ENCODE data around the gene PCARE.

The PCARE gene

DNA sequence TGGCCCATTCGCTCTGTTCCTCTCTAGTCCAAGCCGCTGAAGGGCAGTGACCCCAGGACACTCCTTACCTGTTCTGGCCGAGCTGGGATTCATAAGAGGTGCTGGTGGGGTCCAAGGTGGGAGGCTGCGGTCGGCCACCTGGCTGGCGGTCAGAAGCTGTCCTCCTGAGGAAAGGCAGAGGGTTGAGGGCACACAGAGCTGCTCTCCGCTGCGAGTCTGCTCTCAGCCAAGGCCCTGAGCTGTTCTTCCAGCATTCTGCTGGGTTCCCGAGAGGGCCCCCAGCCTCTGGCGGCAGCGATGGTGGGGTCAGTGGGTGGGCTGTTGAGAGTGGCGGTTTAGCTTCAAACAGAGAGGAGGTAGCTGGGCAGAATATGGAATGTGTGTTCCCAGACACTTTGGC lies 3.8 kb downstream of the PCARE start:
- peaks cover 0 to 9% of the 10 kb centered on the region in 2 donors for H3K4me1 ChIP-seq (ENCODE audit: control insufficient read depth in 1 of 2, insufficient read depth in 2 of 2, low read length in 2 of 2)
- H3K4me3 ChIP-seq (ENCODE audit: low read depth in 1 of 2, low read length in 2 of 2), result no peak overlapping the region
- no peaks in the 10 kb centered on the region for H3K27me3 ChIP-seq (ENCODE audit: low read depth, low read length)
- no peaks in the 10 kb centered on the region for H3K36me3 ChIP-seq (ENCODE audit: control insufficient read depth in 1 of 2, insufficient read depth in 2 of 2, low read length in 2 of 2)
- H3K9me3 ChIP-seq (ENCODE audit: control insufficient read depth in 1 of 2, low read length in 2 of 2), result no peaks in the 10 kb centered on the region
- no peak overlapping the region for H3K27ac ChIP-seq (ENCODE audit: low read length)

GRCh38 chr2:29068513-29068912 lies 5.8 kb downstream of the PCARE start:
- no peak overlapping the region for H3K27ac ChIP-seq (ENCODE audit: low read length)
- peaks cover 3 to 16% of the 10 kb centered on the region in 2 donors for H3K4me1 ChIP-seq (ENCODE audit: control insufficient read depth in 1 of 2, insufficient read depth in 2 of 2, low read length in 2 of 2)
- no peaks in the 10 kb centered on the region for H3K27me3 ChIP-seq (ENCODE audit: low read depth, low read length)
- no peak overlapping the region for H3K4me3 ChIP-seq (ENCODE audit: low read depth in 1 of 2, low read length in 2 of 2)
- H3K36me3 ChIP-seq (ENCODE audit: control insufficient read depth in 1 of 2, insufficient read depth in 2 of 2, low read length in 2 of 2), result no peaks in the 10 kb centered on the region
- H3K9me3 ChIP-seq (ENCODE audit: control insufficient read depth in 1 of 2, low read length in 2 of 2), result no peaks in the 10 kb centered on the region

DNA sequence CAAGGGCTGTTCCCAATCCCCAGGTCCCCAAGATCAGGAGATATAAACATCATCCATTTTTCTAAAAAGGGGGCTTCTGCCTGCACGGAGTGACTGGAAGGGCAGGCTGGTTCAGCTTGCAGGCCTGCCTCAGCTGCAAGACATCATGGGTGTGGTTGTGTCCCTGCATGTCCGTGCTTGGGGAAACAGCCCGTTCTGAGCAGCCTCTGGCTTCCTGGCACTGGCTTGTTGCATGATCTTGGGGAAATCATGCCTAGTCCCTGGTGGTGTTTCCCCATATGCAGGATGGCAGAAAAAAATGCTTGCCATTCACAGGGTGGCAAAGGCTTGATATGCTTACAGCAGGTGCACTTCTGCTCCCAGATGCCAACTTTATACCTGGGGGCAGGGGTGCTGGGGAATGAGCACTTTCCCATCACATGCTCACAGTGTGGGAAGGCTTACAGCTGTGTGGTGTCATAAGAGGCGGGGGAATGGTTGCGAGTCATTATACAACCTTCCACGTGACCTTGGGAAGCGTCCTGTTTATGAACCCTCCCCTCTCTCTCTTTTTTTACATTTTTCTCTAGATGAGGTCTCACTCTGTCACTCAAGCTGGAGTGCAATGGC lies 7.2 kb downstream of the PCARE start:
- peaks cover 3 to 11% of the 10 kb centered on the region in 2 donors for H3K4me1 ChIP-seq (ENCODE audit: control insufficient read depth in 1 of 2, insufficient read depth in 2 of 2, low read length in 2 of 2)
- H3K4me3 ChIP-seq (ENCODE audit: low read depth in 1 of 2, low read length in 2 of 2), result no peak overlapping the region
- H3K9me3 ChIP-seq (ENCODE audit: control insufficient read depth in 1 of 2, low read length in 2 of 2), result no peaks in the 10 kb centered on the region
- H3K27ac ChIP-seq (ENCODE audit: low read length), result no peak overlapping the region
- no peaks in the 10 kb centered on the region for H3K27me3 ChIP-seq (ENCODE audit: low read depth, low read length)
- no peaks in the 10 kb centered on the region for H3K36me3 ChIP-seq (ENCODE audit: control insufficient read depth in 1 of 2, insufficient read depth in 2 of 2, low read length in 2 of 2)

DNA sequence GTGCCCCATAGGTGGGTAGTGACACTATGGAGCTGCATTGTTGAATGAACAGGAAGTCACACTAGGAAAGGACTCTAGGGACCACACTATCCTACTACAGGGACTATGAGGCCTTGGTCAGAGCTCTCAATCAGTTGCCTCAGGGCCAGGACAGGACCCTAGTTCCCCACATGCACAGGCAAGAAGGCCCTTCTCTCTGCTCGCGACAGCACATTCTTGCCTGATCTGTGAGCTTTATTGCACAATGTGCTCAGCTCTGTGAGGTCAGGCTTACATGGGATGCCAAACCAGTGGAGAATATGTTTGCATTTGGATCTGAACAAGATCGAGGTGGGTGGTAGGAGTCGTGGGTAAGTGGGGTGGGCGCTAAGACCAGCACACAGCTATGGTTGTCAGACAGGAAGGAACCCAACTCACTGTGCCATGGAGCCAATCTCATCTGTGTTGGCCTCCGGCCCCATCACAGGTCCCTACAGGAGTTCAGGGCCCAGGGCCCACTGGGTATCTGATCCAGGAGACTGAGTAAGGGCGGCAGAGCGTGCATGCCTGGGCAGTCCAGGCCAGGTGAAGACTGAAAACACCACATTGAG lies 8.0 kb downstream of the PCARE start:
- no peaks in the 10 kb centered on the region for H3K9me3 ChIP-seq (ENCODE audit: control insufficient read depth in 1 of 2, low read length in 2 of 2)
- no peak overlapping the region for H3K4me3 ChIP-seq (ENCODE audit: low read depth in 1 of 2, low read length in 2 of 2)
- no peaks in the 10 kb centered on the region for H3K36me3 ChIP-seq (ENCODE audit: control insufficient read depth in 1 of 2, insufficient read depth in 2 of 2, low read length in 2 of 2)
- no peaks in the 10 kb centered on the region for H3K27me3 ChIP-seq (ENCODE audit: low read depth, low read length)
- H3K27ac ChIP-seq (ENCODE audit: low read length), result no peak overlapping the region
- peaks cover 3 to 11% of the 10 kb centered on the region in 2 donors for H3K4me1 ChIP-seq (ENCODE audit: control insufficient read depth in 1 of 2, insufficient read depth in 2 of 2, low read length in 2 of 2)

GRCh38 chr2:29065068-29065811 lies 9.1 kb downstream of the PCARE start:
- Histone ChIP-seq H3K27me3 (ENCODE audit: low read depth, low read length) (no peaks in the 10 kb centered on the region), H3K36me3 (ENCODE audit: control insufficient read depth in 1 of 2, insufficient read depth in 2 of 2, low read length in 2 of 2) (no peaks in the 10 kb centered on the region), H3K4me3 (ENCODE audit: low read depth in 1 of 2, low read length in 2 of 2) (no peak overlapping the region), H3K4me1 (ENCODE audit: control insufficient read depth in 1 of 2, insufficient read depth in 2 of 2, low read length in 2 of 2) (peaks cover 3 to 11% of the 10 kb centered on the region in 2 donors), H3K9me3 (ENCODE audit: control insufficient read depth in 1 of 2, low read length in 2 of 2) (no peaks in the 10 kb centered on the region), H3K27ac (ENCODE audit: low read length) (no peak overlapping the region)

- H3K4me3 ChIP-seq (ENCODE audit: low read depth in 1 of 2, low read length in 2 of 2), result no peak overlapping the region
- H3K4me1 ChIP-seq (ENCODE audit: control insufficient read depth in 1 of 2, insufficient read depth in 2 of 2, low read length in 2 of 2), result peaks cover 3 to 11% of the 10 kb centered on the region in 2 donors
- H3K27me3 ChIP-seq (ENCODE audit: low read depth, low read length), result no peaks in the 10 kb centered on the region
- H3K36me3 ChIP-seq (ENCODE audit: control insufficient read depth in 1 of 2, insufficient read depth in 2 of 2, low read length in 2 of 2), result no peaks in the 10 kb centered on the region
- no peaks in the 10 kb centered on the region for H3K9me3 ChIP-seq (ENCODE audit: control insufficient read depth in 1 of 2, low read length in 2 of 2)
- no peak overlapping the region for H3K27ac ChIP-seq (ENCODE audit: low read length)
These were observed 9.6 kb downstream of the PCARE start for GRCh38 chr2:29064746-29065067.

DNA sequence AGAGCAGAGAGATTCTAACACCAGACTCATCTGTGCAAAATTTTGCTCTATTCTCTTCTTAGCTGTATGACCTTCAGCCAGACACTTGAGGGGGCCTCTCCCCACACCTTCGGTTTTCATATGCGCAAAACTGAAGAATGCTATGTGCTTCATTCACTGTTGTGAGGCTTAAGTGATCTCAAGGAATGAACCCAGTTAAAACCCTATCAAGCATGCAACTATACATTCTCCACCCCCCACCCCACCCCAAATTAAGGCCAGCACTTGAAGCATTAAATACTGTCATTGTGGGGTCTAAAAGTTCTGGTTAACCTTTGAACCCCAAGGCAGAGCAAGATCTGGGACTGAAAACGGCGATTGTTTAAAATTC lies 10.0 kb downstream of the PCARE start:
- Histone ChIP-seq H3K27ac (ENCODE audit: low read length) (no peak overlapping the region), H3K9me3 (ENCODE audit: control insufficient read depth in 1 of 2, low read length in 2 of 2) (no peaks in the 10 kb centered on the region), H3K27me3 (ENCODE audit: low read depth, low read length) (no peaks in the 10 kb centered on the region), H3K4me3 (ENCODE audit: low read depth in 1 of 2, low read length in 2 of 2) (no peak overlapping the region), H3K4me1 (ENCODE audit: control insufficient read depth in 1 of 2, insufficient read depth in 2 of 2, low read length in 2 of 2) (peaks cover 3 to 11% of the 10 kb centered on the region in 2 donors), H3K36me3 (ENCODE audit: control insufficient read depth in 1 of 2, insufficient read depth in 2 of 2, low read length in 2 of 2) (no peaks in the 10 kb centered on the region)

GRCh38 chr2:29063646-29064345 lies 10.5 kb downstream of the PCARE start:
- Histone ChIP-seq H3K9me3 (ENCODE audit: control insufficient read depth in 1 of 2, low read length in 2 of 2) (no peaks in the 10 kb centered on the region), H3K4me1 (ENCODE audit: control insufficient read depth in 1 of 2, insufficient read depth in 2 of 2, low read length in 2 of 2) (peaks cover 3 to 11% of the 10 kb centered on the region in 2 donors), H3K36me3 (ENCODE audit: control insufficient read depth in 1 of 2, insufficient read depth in 2 of 2, low read length in 2 of 2) (no peaks in the 10 kb centered on the region), H3K27ac (ENCODE audit: low read length) (peak overlapping the region; percentile 5), H3K27me3 (ENCODE audit: low read depth, low read length) (no peaks in the 10 kb centered on the region), H3K4me3 (ENCODE audit: low read depth in 1 of 2, low read length in 2 of 2) (peak overlapping the region; percentile 28 to 32)

DNA sequence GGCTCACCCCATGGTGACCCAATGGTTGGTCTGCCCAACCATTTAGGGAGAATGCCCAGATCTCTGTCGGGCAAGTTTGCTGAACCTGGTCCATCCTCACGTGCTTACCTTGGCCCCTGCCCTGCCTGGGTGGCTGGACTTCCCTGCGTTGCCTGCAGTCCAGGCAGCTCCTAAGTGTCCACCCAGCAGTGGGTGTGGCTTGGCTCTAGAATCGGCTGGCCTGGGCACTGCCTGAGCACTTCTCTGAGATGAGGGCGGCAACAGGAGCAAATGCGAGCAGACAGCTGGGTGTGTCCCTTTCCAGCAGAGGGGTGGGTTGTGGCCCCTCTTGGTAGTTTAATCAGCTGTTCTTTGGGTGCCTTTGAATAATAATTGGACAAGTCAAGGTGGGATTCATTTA lies 11.3 kb downstream of the PCARE start:
- peak overlapping the region in 1 of 2 donors; percentile 32 for H3K4me3 ChIP-seq (ENCODE audit: low read depth in 1 of 2, low read length in 2 of 2)
- no peak overlapping the region for H3K27ac ChIP-seq (ENCODE audit: low read length)
- H3K27me3 ChIP-seq (ENCODE audit: low read depth, low read length), result no peaks in the 10 kb centered on the region
- no peaks in the 10 kb centered on the region for H3K36me3 ChIP-seq (ENCODE audit: control insufficient read depth in 1 of 2, insufficient read depth in 2 of 2, low read length in 2 of 2)
- H3K9me3 ChIP-seq (ENCODE audit: control insufficient read depth in 1 of 2, low read length in 2 of 2), result no peaks in the 10 kb centered on the region
- peaks cover 3 to 11% of the 10 kb centered on the region in 2 donors for H3K4me1 ChIP-seq (ENCODE audit: control insufficient read depth in 1 of 2, insufficient read depth in 2 of 2, low read length in 2 of 2)

GRCh38 chr2:29062371-29062770 lies 12.0 kb downstream of the PCARE start:
- Histone ChIP-seq H3K27ac (ENCODE audit: low read length) (no peak overlapping the region), H3K27me3 (ENCODE audit: low read depth, low read length) (no peaks in the 10 kb centered on the region), H3K4me3 (ENCODE audit: low read depth in 1 of 2, low read length in 2 of 2) (no peak overlapping the region), H3K9me3 (ENCODE audit: control insufficient read depth in 1 of 2, low read length in 2 of 2) (no peaks in the 10 kb centered on the region), H3K36me3 (ENCODE audit: control insufficient read depth in 1 of 2, insufficient read depth in 2 of 2, low read length in 2 of 2) (no peaks in the 10 kb centered on the region), H3K4me1 (ENCODE audit: control insufficient read depth in 1 of 2, insufficient read depth in 2 of 2, low read length in 2 of 2) (peaks cover 3 to 11% of the 10 kb centered on the region in 2 donors)

DNA sequence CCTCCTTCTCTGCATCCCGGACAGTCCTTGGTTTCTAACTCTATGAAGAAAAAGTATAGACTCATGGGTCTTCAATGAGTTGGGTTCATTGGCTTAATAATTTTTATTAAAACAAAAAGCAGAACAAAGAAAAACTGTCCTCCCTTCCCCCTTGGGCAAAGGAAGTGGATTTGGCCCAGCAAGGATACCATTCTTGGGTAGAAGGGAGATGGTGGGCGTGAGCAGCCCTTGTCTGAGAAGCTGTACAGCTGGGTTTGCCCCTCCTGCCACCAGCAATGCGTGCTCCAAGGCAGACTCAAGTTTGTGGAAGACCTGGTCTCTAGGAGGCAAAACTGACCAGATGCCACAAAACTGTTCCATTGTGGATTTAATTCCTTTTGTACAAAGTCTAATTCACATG lies 12.7 kb downstream of the PCARE start:
- H3K4me3 ChIP-seq (ENCODE audit: low read depth in 1 of 2, low read length in 2 of 2), result no peak overlapping the region
- H3K4me1 ChIP-seq (ENCODE audit: control insufficient read depth in 1 of 2, insufficient read depth in 2 of 2, low read length in 2 of 2), result peaks cover 3 to 11% of the 10 kb centered on the region in 2 donors
- no peak overlapping the region for H3K27ac ChIP-seq (ENCODE audit: low read length)
- no peaks in the 10 kb centered on the region for H3K9me3 ChIP-seq (ENCODE audit: control insufficient read depth in 1 of 2, low read length in 2 of 2)
- H3K36me3 ChIP-seq (ENCODE audit: control insufficient read depth in 1 of 2, insufficient read depth in 2 of 2, low read length in 2 of 2), result no peaks in the 10 kb centered on the region
- no peaks in the 10 kb centered on the region for H3K27me3 ChIP-seq (ENCODE audit: low read depth, low read length)
